Neural progenitor cell (in vitro differentiated cells): ENCODE results near the gene C6orf136. TPM values are rescaled to one million over a fixed set of nuclear protein-coding genes. Genes with fewer than 3 reads are reported as not detected.

Experiments used
- DNase-seq: peaks from one replicate; pipeline ENCODE4 v3.0.0-alpha.2; 2016; ENCODE audit warnings: low spot score
- H2AFZ ChIP-seq: fragments of 200-600 bp; sonication (generic); replicated peaks from 2 replicates; pipeline ENCODE4 v1.6.1; 2016; ENCODE audit warnings: antibody characterized with exemption
- H3F3A ChIP-seq: fragments of 200-600 bp; sonication (generic); 2 replicates; pipeline ENCODE4 v1.6.1; 2016; ENCODE audit warnings: antibody characterized with exemption, low read depth
- H3K27ac ChIP-seq: fragments of 200-600 bp; sonication (generic); 2 replicates; pipeline ENCODE4 v1.5.1; 2016; ENCODE audit warnings: mild to moderate bottlenecking
- H3K27me3 ChIP-seq: fragments of 200-600 bp; sonication (generic); 2 replicates; pipeline ENCODE4 v1.6.1; 2016; ENCODE audit warnings: mild to moderate bottlenecking, moderate library complexity
- H3K36me3 ChIP-seq: fragments of 200-600 bp; sonication (generic); 2 replicates; pipeline ENCODE4 v1.5.1; 2016
- H3K4me1 ChIP-seq: fragments of 200-600 bp; sonication (generic); 2 replicates; pipeline ENCODE4 v1.6.1; 2016; ENCODE audit warnings: mixed run types
- H3K4me2 ChIP-seq: fragments of 200-600 bp; sonication (generic); 2 replicates; pipeline ENCODE4 v1.6.1; 2016
- H3K4me3 ChIP-seq: fragments of 200-600 bp; sonication (generic); 2 replicates; pipeline ENCODE4 v1.5.1; 2016
- H3K79me2 ChIP-seq: fragments of 200-600 bp; sonication (generic); 2 replicates; pipeline ENCODE4 v1.6.1; 2016; ENCODE audit warnings: low read depth
- H3K9ac ChIP-seq: fragments of 200-600 bp; sonication (generic); 2 replicates; pipeline ENCODE4 v1.6.1; 2016
- H3K9me3 ChIP-seq: fragments of 200-600 bp; sonication (generic); 2 replicates; pipeline ENCODE4 v1.5.1; 2016; ENCODE audit warnings: low read depth
- H4K20me1 ChIP-seq: fragments of 200-600 bp; sonication (generic); 2 replicates; pipeline ENCODE4 v1.6.1; 2016; ENCODE audit warnings: low read depth
- H3K27ac Mint-ChIP-seq: 3 replicates; pipeline ENCODE4 v1.8.0; 2021; ENCODE audit warnings: mixed read lengths
- H3K27me3 Mint-ChIP-seq: 2 replicates; pipeline ENCODE4 v1.8.0; 2022; ENCODE audit warnings: low read depth, mild to moderate bottlenecking, inconsistent platforms, moderate library complexity, mixed read lengths; ENCODE audit not compliant: insufficient read depth
- H3K36me3 Mint-ChIP-seq: 3 replicates; pipeline ENCODE4 v1.8.0; 2021; ENCODE audit warnings: mixed read lengths
- H3K4me1 Mint-ChIP-seq: 3 replicates; pipeline ENCODE4 v1.8.0; 2021; ENCODE audit warnings: mixed read lengths
- H3K4me3 Mint-ChIP-seq: 3 replicates; pipeline ENCODE4 v1.8.0; 2021; ENCODE audit warnings: mild to moderate bottlenecking, moderate library complexity, mixed read lengths
- H3K9me3 Mint-ChIP-seq: 3 replicates; pipeline ENCODE4 v1.8.0; 2020; ENCODE audit warnings: mixed read lengths
- EZH2 ChIP-seq: fragments of 200-600 bp; sonication (generic); IDR thresholded peaks from 2 replicates; pipeline ENCODE4 v1.6.1; 2017; ENCODE audit warnings: antibody characterized with exemption, mild to moderate bottlenecking, moderate library complexity
- EZH2phosphoT487 ChIP-seq: fragments of 200-600 bp; sonication (generic); IDR thresholded peaks from 2 replicates; pipeline ENCODE4 v1.6.1; 2017; ENCODE audit warnings: antibody characterized with exemption
- total RNA-seq: library from RNA; depleted of rRNA; stranded (reverse); fragments of >200 nt; gene quantifications from 2 replicates; pipeline ENCODE4 v1.2.3, GENCODE V29; 2015; ENCODE audit warnings: low replicate concordance
- TF ChIP-seq, protein P1 (sequence below): fragments of 200-600 bp; sonication (generic); IDR thresholded peaks from 2 replicates; pipeline ENCODE4 v1.5.1; 2017; ENCODE audit warnings: antibody characterized with exemption, mild to moderate bottlenecking

The C6orf136 gene
- total RNA-seq, 1 donor from 2014 or later, result 3.7 TPM

DNA sequence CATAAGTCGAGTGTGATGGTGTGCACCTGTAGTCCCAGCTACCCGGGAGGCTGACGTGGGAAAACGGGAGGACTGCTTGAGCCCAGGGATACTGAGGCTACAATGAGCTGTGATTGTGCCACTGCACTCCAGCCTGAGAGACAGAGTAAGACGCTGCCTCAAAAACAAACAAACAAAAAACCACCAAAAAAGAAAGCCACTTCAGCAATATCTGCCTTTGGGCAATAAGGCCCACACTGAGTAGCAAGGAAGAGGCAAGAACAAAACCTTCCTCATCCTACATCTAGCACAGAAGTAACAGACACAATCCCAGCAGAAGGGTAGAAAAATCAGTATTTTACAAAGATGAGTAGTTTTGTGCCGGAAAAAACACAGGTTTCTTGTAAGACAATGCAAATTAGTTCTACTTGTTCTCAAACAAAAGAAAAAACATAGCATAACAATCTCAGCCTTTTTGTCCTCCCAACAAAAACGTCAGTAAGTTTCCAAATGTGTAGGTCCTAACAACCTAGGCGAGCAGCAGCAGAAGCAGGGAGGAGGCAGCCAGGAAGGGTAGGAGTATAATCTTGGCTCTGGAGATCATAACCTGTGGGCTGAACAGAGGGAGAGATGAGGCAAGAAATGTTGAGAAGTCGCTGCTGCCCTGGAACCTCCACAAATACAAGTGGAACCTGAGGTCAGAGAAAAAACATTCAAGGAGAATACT is 35.6 kb upstream of the C6orf136 start:
- H4K20me1 ChIP-seq, result peaks cover 70% of the 10 kb centered on the region
- no peaks in the 10 kb centered on the region for H3K9me3 ChIP-seq
- H3K27me3 Mint-ChIP-seq, result peaks cover 20% of the 10 kb centered on the region
- peak overlapping the region; percentile 29 for H3K27ac Mint-ChIP-seq
- no peak overlapping the region for H2AFZ ChIP-seq
- peaks cover 48% of the 10 kb centered on the region for H3K4me1 Mint-ChIP-seq
- peaks cover 52% of the 10 kb centered on the region for H3F3A ChIP-seq
- H3K9ac ChIP-seq, result no peak overlapping the region
- no peaks in the 10 kb centered on the region for H3K27me3 ChIP-seq
- TF ChIP-seq, protein P1, sequence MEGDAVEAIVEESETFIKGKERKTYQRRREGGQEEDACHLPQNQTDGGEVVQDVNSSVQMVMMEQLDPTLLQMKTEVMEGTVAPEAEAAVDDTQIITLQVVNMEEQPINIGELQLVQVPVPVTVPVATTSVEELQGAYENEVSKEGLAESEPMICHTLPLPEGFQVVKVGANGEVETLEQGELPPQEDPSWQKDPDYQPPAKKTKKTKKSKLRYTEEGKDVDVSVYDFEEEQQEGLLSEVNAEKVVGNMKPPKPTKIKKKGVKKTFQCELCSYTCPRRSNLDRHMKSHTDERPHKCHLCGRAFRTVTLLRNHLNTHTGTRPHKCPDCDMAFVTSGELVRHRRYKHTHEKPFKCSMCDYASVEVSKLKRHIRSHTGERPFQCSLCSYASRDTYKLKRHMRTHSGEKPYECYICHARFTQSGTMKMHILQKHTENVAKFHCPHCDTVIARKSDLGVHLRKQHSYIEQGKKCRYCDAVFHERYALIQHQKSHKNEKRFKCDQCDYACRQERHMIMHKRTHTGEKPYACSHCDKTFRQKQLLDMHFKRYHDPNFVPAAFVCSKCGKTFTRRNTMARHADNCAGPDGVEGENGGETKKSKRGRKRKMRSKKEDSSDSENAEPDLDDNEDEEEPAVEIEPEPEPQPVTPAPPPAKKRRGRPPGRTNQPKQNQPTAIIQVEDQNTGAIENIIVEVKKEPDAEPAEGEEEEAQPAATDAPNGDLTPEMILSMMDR, result no peak
- TF ChIP-seq EZH2phosphoT487 (no peak), EZH2 (no peak)
- H3K79me2 ChIP-seq, result peaks cover 79% of the 10 kb centered on the region
- no peak overlapping the region for H3K4me3 Mint-ChIP-seq
- H3K27ac ChIP-seq, result peak overlapping the region; percentile 32
- H3K9me3 Mint-ChIP-seq, result peaks cover 4% of the 10 kb centered on the region
- H3K4me3 ChIP-seq, result no peak overlapping the region
- H3K36me3 Mint-ChIP-seq, result peaks cover 41% of the 10 kb centered on the region
- peaks cover 23% of the 10 kb centered on the region for H3K4me1 ChIP-seq
- H3K36me3 ChIP-seq, result peaks cover 29% of the 10 kb centered on the region
- no peak for DNase-seq
- no peak overlapping the region for H3K4me2 ChIP-seq

DNA sequence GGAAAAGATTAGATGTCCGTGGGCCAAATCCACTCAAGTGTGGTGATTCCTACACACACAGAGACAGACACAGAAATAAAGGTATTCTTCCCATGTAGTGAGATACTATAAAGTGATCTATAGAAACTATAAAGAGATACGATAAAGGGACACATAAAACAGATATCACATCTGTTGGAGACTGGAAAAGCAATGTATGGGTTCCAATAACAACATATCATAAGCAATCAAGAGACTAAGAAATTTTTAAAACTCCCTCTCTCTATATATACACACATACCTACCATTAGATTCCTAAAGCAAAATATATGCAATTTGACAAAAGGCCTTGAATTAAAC is 35.1 kb upstream of the C6orf136 start:
- Mint-ChIP-seq H3K4me3 (no peak overlapping the region), H3K9me3 (peaks cover 4% of the 10 kb centered on the region), H3K27me3 (peaks cover 20% of the 10 kb centered on the region), H3K27ac (peak overlapping the region; percentile 29), H3K4me1 (peaks cover 49% of the 10 kb centered on the region), H3K36me3 (peaks cover 41% of the 10 kb centered on the region)
- Histone ChIP-seq H3K9ac (no peak overlapping the region), H3K27me3 (no peaks in the 10 kb centered on the region), H3K4me1 (peaks cover 23% of the 10 kb centered on the region), H3K4me3 (no peak overlapping the region), H3K9me3 (no peaks in the 10 kb centered on the region), H3K4me2 (peak overlapping the region; percentile 97), H3F3A (peaks cover 57% of the 10 kb centered on the region), H3K79me2 (peaks cover 84% of the 10 kb centered on the region), H2AFZ (no peak overlapping the region), H4K20me1 (peaks cover 71% of the 10 kb centered on the region), H3K36me3 (peaks cover 27% of the 10 kb centered on the region), H3K27ac (no peak overlapping the region)
- no peak for DNase-seq
- TF ChIP-seq, protein P1, result no peak
- no peak for TF ChIP-seq EZH2
- TF ChIP-seq EZH2phosphoT487, result no peak

DNA sequence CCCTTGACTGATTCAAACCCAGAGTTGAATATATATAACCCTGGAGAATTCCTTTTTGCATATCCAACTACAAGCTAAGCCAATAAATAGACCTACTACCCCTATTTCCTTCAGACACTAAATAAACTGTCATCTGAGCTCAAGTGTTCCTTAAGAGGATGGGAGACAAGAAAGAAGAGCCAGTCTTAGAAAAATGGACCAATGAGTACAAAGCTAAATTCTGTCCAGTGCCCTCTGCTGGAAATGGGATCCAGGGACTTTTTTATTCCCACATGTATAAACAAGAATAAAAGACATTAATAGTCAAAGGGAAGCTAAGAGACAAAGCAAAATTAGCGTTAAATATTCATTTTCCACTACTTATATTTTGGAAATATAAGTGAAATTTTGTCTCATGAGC is 34.7 kb upstream of the C6orf136 start:
- Histone ChIP-seq H3K4me2 (peak overlapping the region; percentile 97), H3K79me2 (peaks cover 87% of the 10 kb centered on the region), H3K4me1 (peaks cover 23% of the 10 kb centered on the region), H3K27ac (no peak overlapping the region), H3F3A (peaks cover 59% of the 10 kb centered on the region), H3K27me3 (no peaks in the 10 kb centered on the region), H3K36me3 (peaks cover 24% of the 10 kb centered on the region), H2AFZ (no peak overlapping the region), H3K9me3 (no peaks in the 10 kb centered on the region), H4K20me1 (peaks cover 72% of the 10 kb centered on the region), H3K9ac (no peak overlapping the region), H3K4me3 (no peak overlapping the region)
- peaks cover 24% of the 10 kb centered on the region for H3K27me3 Mint-ChIP-seq
- H3K4me1 Mint-ChIP-seq, result peaks cover 49% of the 10 kb centered on the region
- no peak overlapping the region for H3K27ac Mint-ChIP-seq
- DNase-seq, result peak; percentile 26
- peaks cover 44% of the 10 kb centered on the region for H3K36me3 Mint-ChIP-seq
- TF ChIP-seq EZH2phosphoT487, result no peak
- TF ChIP-seq EZH2, result no peak
- TF ChIP-seq, protein P1, result peak; percentile 41
- no peak overlapping the region for H3K4me3 Mint-ChIP-seq
- peaks cover 7% of the 10 kb centered on the region for H3K9me3 Mint-ChIP-seq
